Dedifferentiated amniotic fluid mesenchymal stem cell (primary cell): ENCODE data around the gene LRRC37A3.
"Not testable (repeated sequence)": the region's sequence is repeated elsewhere in the genome, so short reads cannot be mapped to it uniquely, and the experiment has no call there.

Experiments used
- DNase-seq: peaks from one replicate; pipeline ENCODE4 v3.0.0-alpha.2; 2016; ENCODE audit errors: extremely low spot score

LRRC37A3 gene

GRCh38 chr17:64834060-64834459, 85.2 kb downstream of the LRRC37A3 start:
- DNase-seq, result peak; percentile 18

GRCh38 chr17:64830631-64831040, 88.6 kb downstream of the LRRC37A3 start:
- not testable (repeated sequence) for DNase-seq

GRCh38 chr17:64829824-64830630, 89.3 kb downstream of the LRRC37A3 start:
- DNase-seq, result not testable (repeated sequence)

- DNase-seq, result not testable (repeated sequence)
Measured at GRCh38 chr17:64829068-64829467, 90.2 kb downstream of the LRRC37A3 start.

- not testable (repeated sequence) for DNase-seq
Measured at GRCh38 chr17:64818904-64819303, 100.4 kb downstream of the LRRC37A3 start.

GRCh38 chr17:64815833-64816198, 103.5 kb downstream of the LRRC37A3 start:
- DNase-seq, result not testable (repeated sequence)

- DNase-seq, result peak; percentile 19
Measured at GRCh38 chr17:64814993-64815832, 104.1 kb downstream of the LRRC37A3 start.

GRCh38 chr17:64808178-64808977, 110.9 kb downstream of the LRRC37A3 start:
- peak; percentile 17 for DNase-seq
